Adipocyte (in vitro differentiated cells): Measurements from ENCODE around the gene SLIT3.

ENCODE experiments used
- DNase-seq: peaks from one replicate; pipeline ENCODE4 v3.0.0-alpha.2; 2015; ENCODE audit warnings: low read depth
- H3K27me3 ChIP-seq: replicated peaks from 2 replicates; pipeline ENCODE4 v1.7.0; 2013; ENCODE audit warnings: mild to moderate bottlenecking, low read length, moderate library complexity; ENCODE audit not compliant: control insufficient read depth, insufficient read depth
- H3K36me3 ChIP-seq: 2 replicates; pipeline ENCODE4 v1.7.0; 2013; ENCODE audit warnings: low read length, mild to moderate bottlenecking, moderate library complexity; ENCODE audit not compliant: control insufficient read depth, insufficient read depth, severe bottlenecking
- H3K4me1 ChIP-seq: 2 replicates; pipeline ENCODE4 v1.7.0; 2013; ENCODE audit warnings: mild to moderate bottlenecking, low read length, moderate library complexity; ENCODE audit not compliant: control insufficient read depth, insufficient read depth
- H3K4me3 ChIP-seq: 2 replicates; pipeline ENCODE4 v1.7.0; 2013; ENCODE audit warnings: mild to moderate bottlenecking, low read length, moderate library complexity
- H3K9ac ChIP-seq: 2 replicates; pipeline ENCODE4 v1.7.0; 2013; ENCODE audit warnings: mild to moderate bottlenecking, low read length, moderate library complexity
- H3K9me3 ChIP-seq: 2 replicates; pipeline ENCODE4 v1.7.0; 2013; ENCODE audit warnings: mild to moderate bottlenecking, low read length, moderate library complexity; ENCODE audit not compliant: control insufficient read depth

The SLIT3 gene

GRCh38 chr5:168736281-168736831, 564.6 kb downstream of the SLIT3 start:
- peaks cover 35% of the 10 kb centered on the region for H3K4me1 ChIP-seq
- no peak overlapping the region for H3K4me3 ChIP-seq
- no peaks in the 10 kb centered on the region for H3K9me3 ChIP-seq
- no peak overlapping the region for H3K9ac ChIP-seq
- peaks cover 18% of the 10 kb centered on the region for H3K36me3 ChIP-seq
- no peak for DNase-seq
- H3K27me3 ChIP-seq: no peaks in the 10 kb centered on the region

- Histone ChIP-seq H3K4me1 (peaks cover 22% of the 10 kb centered on the region), H3K9ac (peak overlapping the region; percentile 65), H3K4me3 (peak overlapping the region; percentile 38), H3K9me3 (no peaks in the 10 kb centered on the region), H3K36me3 (peaks cover 18% of the 10 kb centered on the region), H3K27me3 (no peaks in the 10 kb centered on the region)
- DNase-seq: no peak
Observed at GRCh38 chr5:168734620-168735300, 566.2 kb downstream of the SLIT3 start.

- DNase-seq: no peak
- Histone ChIP-seq H3K4me1 (peaks cover 21% of the 10 kb centered on the region), H3K4me3 (no peak overlapping the region), H3K9me3 (no peaks in the 10 kb centered on the region), H3K27me3 (no peaks in the 10 kb centered on the region), H3K9ac (no peak overlapping the region), H3K36me3 (peaks cover 18% of the 10 kb centered on the region)
Observed at GRCh38 chr5:168734119-168734518, 566.8 kb downstream of the SLIT3 start.

GRCh38 chr5:168728546-168729211, 572.3 kb downstream of the SLIT3 start:
- H3K4me1 ChIP-seq: no peaks in the 10 kb centered on the region
- DNase-seq: no peak
- peaks cover 14% of the 10 kb centered on the region for H3K36me3 ChIP-seq
- no peaks in the 10 kb centered on the region for H3K9me3 ChIP-seq
- no peak overlapping the region for H3K9ac ChIP-seq
- H3K27me3 ChIP-seq: no peaks in the 10 kb centered on the region
- no peak overlapping the region for H3K4me3 ChIP-seq

- Histone ChIP-seq H3K27me3 (no peaks in the 10 kb centered on the region), H3K36me3 (peaks cover 17% of the 10 kb centered on the region), H3K9me3 (no peaks in the 10 kb centered on the region), H3K4me1 (no peaks in the 10 kb centered on the region), H3K9ac (no peak overlapping the region), H3K4me3 (no peak overlapping the region)
- DNase-seq: no peak
Observed at GRCh38 chr5:168727547-168727946, 573.4 kb downstream of the SLIT3 start.

GRCh38 chr5:168726342-168726741, 574.6 kb downstream of the SLIT3 start:
- Histone ChIP-seq H3K36me3 (peaks cover 29% of the 10 kb centered on the region), H3K27me3 (no peaks in the 10 kb centered on the region), H3K9ac (no peak overlapping the region), H3K4me3 (no peak overlapping the region), H3K4me1 (no peaks in the 10 kb centered on the region), H3K9me3 (no peaks in the 10 kb centered on the region)
- no peak for DNase-seq

GRCh38 chr5:168724227-168724626, 576.7 kb downstream of the SLIT3 start:
- Histone ChIP-seq H3K36me3 (peaks cover 50% of the 10 kb centered on the region), H3K9me3 (no peaks in the 10 kb centered on the region), H3K4me3 (no peak overlapping the region), H3K9ac (no peak overlapping the region), H3K4me1 (no peaks in the 10 kb centered on the region), H3K27me3 (no peaks in the 10 kb centered on the region)
- no peak for DNase-seq

DNA sequence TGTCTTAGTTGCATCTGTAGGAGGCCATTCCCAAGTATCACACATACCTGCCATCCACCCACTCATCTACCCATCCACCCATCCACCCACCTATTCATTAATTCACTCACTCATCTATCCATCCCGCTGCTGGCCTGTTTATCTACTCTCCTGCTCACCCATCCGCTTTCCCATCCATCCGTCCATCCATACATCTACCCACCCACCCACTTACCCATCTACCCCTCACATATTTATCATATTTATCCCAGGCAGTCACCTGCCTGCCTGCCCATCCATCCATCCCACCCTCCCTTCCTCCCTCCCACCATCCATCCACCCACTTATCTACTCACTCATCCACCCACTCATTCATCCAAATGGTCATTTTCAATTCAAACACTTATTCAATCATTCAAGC, 577.9 kb downstream of the SLIT3 start:
- Histone ChIP-seq H3K9ac (no peak overlapping the region), H3K9me3 (no peaks in the 10 kb centered on the region), H3K4me3 (no peak overlapping the region), H3K4me1 (no peaks in the 10 kb centered on the region), H3K36me3 (peaks cover 57% of the 10 kb centered on the region), H3K27me3 (no peaks in the 10 kb centered on the region)
- DNase-seq: no peak

- DNase-seq: no peak
- Histone ChIP-seq H3K9ac (no peak overlapping the region), H3K4me3 (no peak overlapping the region), H3K9me3 (no peaks in the 10 kb centered on the region), H3K4me1 (no peaks in the 10 kb centered on the region), H3K27me3 (no peaks in the 10 kb centered on the region), H3K36me3 (peaks cover 57% of the 10 kb centered on the region)
Observed at GRCh38 chr5:168721966-168722365, 579.0 kb downstream of the SLIT3 start.

GRCh38 chr5:168721002-168721753, 579.8 kb downstream of the SLIT3 start:
- H3K36me3 ChIP-seq: peaks cover 57% of the 10 kb centered on the region
- H3K4me3 ChIP-seq: no peak overlapping the region
- H3K27me3 ChIP-seq: no peaks in the 10 kb centered on the region
- H3K9ac ChIP-seq: no peak overlapping the region
- DNase-seq: no peak
- no peaks in the 10 kb centered on the region for H3K9me3 ChIP-seq
- no peaks in the 10 kb centered on the region for H3K4me1 ChIP-seq

DNA sequence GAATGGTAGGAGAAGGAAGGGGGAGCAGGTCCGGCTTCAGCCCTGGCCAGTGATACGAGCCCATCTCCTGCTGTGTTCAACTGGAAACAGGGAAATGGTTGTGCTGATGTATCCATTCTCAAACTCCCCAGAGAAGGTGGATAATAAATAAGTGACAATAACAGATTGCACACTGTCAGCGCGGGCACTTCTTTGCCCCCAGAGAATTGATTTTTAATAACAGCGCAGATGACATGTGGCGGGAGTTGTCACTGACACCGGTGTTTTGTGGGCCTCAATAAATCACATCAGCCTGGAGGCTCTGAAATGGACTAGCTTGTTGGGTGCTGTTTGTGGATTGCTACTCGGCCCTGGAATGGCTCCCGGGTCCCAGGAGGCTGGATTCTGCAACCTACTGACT, 580.4 kb downstream of the SLIT3 start:
- Histone ChIP-seq H3K27me3 (no peaks in the 10 kb centered on the region), H3K4me1 (no peaks in the 10 kb centered on the region), H3K9me3 (no peaks in the 10 kb centered on the region), H3K9ac (no peak overlapping the region), H3K4me3 (no peak overlapping the region), H3K36me3 (peaks cover 57% of the 10 kb centered on the region)
- DNase-seq: no peak
